ENCODE data around the gene MGAT5B. TPM values are rescaled to one million over a fixed set of nuclear protein-coding genes. Genes with fewer than 3 reads are reported as not detected.

Gene MGAT5B
- total RNA-seq, 3 donors from 2014 or later, result 0.17 to 0.65 (median 0.44) TPM

DNA sequence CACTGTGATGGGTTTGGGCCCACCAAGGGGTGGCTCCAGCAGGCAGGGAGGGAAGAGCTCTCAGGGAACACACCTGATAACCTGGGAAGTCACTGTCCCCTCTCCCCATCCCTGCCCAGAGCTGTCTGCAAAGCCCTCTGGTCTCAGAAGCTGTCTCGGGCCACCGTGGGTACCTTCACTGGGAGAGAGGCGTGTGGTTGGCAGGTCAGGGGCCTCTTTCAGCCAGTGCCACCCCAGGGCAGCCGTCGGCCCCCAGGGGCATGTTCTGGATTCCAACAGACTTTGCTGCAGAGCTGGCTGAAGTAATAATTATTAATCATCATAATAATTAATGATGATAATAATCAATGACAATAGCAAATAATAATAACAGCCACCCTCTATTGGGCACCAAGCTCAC lies 21.1 kb downstream of the MGAT5B start:
- TF ChIP-seq, protein P1, sequence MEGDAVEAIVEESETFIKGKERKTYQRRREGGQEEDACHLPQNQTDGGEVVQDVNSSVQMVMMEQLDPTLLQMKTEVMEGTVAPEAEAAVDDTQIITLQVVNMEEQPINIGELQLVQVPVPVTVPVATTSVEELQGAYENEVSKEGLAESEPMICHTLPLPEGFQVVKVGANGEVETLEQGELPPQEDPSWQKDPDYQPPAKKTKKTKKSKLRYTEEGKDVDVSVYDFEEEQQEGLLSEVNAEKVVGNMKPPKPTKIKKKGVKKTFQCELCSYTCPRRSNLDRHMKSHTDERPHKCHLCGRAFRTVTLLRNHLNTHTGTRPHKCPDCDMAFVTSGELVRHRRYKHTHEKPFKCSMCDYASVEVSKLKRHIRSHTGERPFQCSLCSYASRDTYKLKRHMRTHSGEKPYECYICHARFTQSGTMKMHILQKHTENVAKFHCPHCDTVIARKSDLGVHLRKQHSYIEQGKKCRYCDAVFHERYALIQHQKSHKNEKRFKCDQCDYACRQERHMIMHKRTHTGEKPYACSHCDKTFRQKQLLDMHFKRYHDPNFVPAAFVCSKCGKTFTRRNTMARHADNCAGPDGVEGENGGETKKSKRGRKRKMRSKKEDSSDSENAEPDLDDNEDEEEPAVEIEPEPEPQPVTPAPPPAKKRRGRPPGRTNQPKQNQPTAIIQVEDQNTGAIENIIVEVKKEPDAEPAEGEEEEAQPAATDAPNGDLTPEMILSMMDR (IDR thresholded peaks at IDR 0.05), result no peak
- no peaks in the 10 kb centered on the region for H3K36me3 ChIP-seq (ENCODE audit: low read depth)
- intact Hi-C loops (cut with DNase I, micrococcal nuclease), result no loop called here
- H3K9me3 ChIP-seq, result no peaks in the 10 kb centered on the region
- H3K4me3 ChIP-seq, result no peak overlapping the region
- DNase-seq, result no peak
- no peaks in the 10 kb centered on the region for H3K4me1 ChIP-seq (ENCODE audit: low read depth)
- ATAC-seq, result no peak

DNA sequence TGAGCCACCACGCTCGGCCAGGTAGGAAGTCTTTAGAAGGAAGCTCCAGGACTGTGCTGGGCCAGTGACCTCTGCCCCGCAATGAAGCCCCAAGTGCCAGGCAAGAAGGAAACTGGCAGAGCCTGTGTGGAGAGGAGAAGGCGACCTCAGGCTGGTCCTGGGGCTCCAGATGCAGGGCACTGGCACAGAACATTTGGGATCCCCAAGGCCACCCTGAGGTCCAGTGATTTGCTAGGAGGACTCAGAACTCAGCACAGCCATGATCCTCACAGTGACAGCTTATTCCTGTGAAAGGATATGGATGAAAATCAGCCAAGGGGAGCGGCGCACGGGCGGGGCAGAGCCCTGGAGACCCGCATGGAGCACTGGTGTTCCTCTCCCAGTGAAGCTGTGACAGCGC lies 24.1 kb downstream of the MGAT5B start:
- TF ChIP-seq, protein P1 (IDR thresholded peaks at IDR 0.05), result no peak
- Histone ChIP-seq H3K9me3 (no peaks in the 10 kb centered on the region), H3K4me3 (no peak overlapping the region), H3K36me3 (ENCODE audit: low read depth) (no peaks in the 10 kb centered on the region), H3K4me1 (ENCODE audit: low read depth) (no peaks in the 10 kb centered on the region)
- ATAC-seq (no peak), DNase-seq (no peak)
- intact Hi-C loops (cut with DNase I, micrococcal nuclease), result no loop called here

DNA sequence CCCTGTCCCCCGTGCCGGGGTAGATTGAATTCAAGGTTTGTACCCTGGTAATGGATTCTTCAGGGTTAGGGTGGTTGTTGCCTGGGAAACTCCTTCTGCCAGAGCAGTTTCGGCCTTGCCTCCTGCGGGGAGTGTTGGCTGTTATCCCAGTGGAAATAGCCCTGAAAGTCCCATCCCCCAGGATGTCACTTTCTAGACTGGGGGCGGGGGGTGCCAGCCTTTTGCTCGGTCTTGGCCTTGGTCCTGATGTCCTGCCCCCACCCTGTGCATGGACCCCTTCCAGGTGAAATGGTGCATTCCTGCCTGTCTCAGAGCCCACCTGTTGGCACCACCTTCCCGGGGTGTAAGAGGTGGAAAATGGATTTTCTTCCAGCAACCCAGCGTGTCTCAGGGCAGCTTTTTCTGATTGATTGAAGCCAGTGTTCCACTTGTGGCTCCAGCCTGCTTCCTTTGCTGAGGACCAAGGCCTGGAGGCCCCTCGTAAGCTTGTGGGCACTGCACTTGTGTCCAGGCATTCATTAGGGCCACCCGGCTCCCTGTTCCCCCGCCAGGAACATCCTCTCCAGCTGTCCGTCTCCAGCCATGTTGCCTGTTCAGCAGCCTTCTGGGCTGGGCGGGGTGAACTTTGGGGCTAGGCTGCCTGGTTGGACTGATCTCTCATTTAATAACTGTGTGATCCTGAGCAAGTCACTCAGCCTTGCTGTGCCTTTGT lies 25.6 kb downstream of the MGAT5B start:
- intact Hi-C loops (cut with DNase I, micrococcal nuclease), result no loop called here
- no peaks in the 10 kb centered on the region for H3K9me3 ChIP-seq
- TF ChIP-seq, protein P1 (IDR thresholded peaks at IDR 0.05), result no peak
- no peak for DNase-seq
- ATAC-seq, result no peak
- H3K4me1 ChIP-seq (ENCODE audit: low read depth), result no peaks in the 10 kb centered on the region
- no peaks in the 10 kb centered on the region for H3K36me3 ChIP-seq (ENCODE audit: low read depth)
- no peak overlapping the region for H3K4me3 ChIP-seq

DNA sequence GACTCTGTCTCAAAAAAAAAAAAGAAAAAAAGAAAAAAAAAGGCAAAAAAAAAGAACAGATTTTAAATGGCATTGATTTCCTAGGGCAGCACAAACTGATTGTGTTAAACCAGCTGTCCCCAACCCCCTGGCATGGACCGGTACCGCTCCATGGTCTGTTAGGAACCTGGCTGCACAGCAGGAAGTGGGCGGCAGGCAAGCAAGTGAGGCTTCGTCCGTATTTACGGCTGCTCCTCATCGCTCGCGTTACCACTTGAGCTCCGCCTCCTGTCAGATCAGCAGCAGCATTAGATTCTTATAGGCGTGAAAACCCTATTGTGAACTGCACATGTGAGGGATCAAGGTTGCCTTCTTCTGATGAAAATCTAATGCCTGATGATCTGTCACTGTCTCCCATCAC lies 26.6 kb downstream of the MGAT5B start:
- DNase-seq (no peak), ATAC-seq (no peak)
- intact Hi-C loops (cut with DNase I, micrococcal nuclease), result no loop called here
- Histone ChIP-seq H3K36me3 (ENCODE audit: low read depth) (no peaks in the 10 kb centered on the region), H3K9me3 (no peaks in the 10 kb centered on the region), H3K4me3 (no peak overlapping the region), H3K4me1 (ENCODE audit: low read depth) (no peaks in the 10 kb centered on the region)
- TF ChIP-seq, protein P1 (IDR thresholded peaks at IDR 0.05), result no peak

DNA sequence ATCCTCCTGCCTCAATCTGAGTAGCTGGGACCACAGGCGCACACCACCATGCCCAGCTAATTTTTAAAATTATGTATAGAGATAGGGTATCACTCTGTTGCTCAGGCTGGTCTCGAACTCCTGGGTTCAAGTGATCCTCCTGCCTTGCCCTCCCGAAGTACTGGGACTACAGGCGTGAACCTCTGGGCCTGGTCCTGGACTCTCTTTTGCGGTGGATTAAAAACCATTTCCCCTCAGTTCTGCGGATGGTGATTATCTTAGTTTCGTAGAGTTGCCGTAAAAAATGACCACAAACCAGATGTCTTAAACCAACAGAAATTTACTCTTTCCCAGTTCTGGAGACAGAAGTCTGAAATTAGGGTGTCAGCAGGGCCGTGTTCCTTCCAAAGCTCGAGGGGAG lies 28.8 kb downstream of the MGAT5B start:
- no peaks in the 10 kb centered on the region for H3K4me1 ChIP-seq (ENCODE audit: low read depth)
- TF ChIP-seq, protein P1 (IDR thresholded peaks at IDR 0.05), result no peak
- H3K36me3 ChIP-seq (ENCODE audit: low read depth), result no peaks in the 10 kb centered on the region
- ATAC-seq (no peak), DNase-seq (no peak)
- intact Hi-C loops (cut with DNase I, micrococcal nuclease), result no loop called here
- no peaks in the 10 kb centered on the region for H3K9me3 ChIP-seq
- H3K4me3 ChIP-seq, result no peak overlapping the region

DNA sequence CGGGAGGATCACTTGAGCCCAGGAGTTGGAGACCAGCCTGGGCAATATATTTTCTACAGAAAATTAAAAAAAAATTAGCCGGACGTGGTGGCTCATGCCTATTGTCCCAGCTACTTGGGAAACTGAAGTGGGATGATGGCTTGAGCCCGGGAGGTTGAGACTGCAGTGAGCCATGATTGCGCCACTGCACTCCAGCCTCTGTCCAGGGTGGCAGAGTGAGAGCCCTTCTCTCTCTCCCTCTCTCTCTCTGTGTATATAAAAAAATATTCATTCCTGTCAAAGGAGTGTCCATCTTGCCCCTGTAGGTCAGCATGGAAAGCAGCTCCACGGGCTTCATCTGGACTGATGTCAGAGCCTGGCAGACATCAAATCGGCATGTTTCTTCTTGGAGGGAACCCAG lies 31.2 kb downstream of the MGAT5B start:
- no peak for DNase-seq
- no peak for ATAC-seq

More for the DNA sequence above, 31.2 kb downstream of the MGAT5B start:
- no peaks in the 10 kb centered on the region for H3K9me3 ChIP-seq
- TF ChIP-seq, protein P1 (IDR thresholded peaks at IDR 0.05), result no peak
- intact Hi-C loops (cut with DNase I, micrococcal nuclease), result no loop called here
- no peaks in the 10 kb centered on the region for H3K36me3 ChIP-seq (ENCODE audit: low read depth)
- no peaks in the 10 kb centered on the region for H3K4me1 ChIP-seq (ENCODE audit: low read depth)
- no peak overlapping the region for H3K4me3 ChIP-seq
